ENCODE data around the gene OSBP.

OSBP gene

GRCh38 chr11:59615637-59616395, at the start of gene OSBP:
Gene OSBP, minus strand, starts transcription at chr11:59615774. Its CDS starts 110 bp downstream, at chr11:59615664.
- peak; percentile 100 for DNase-seq (ENCODE audit: low spot score)
- ChIA-PET POLR2A (ENCODE audit: low non-redundant PET) (no interaction called here), CTCF (no interaction called here)
- peak within 1 kb of the TSS; percentile 89 for H3K27ac ChIP-seq
- no peak for TF ChIP-seq CTCF (conservative IDR thresholded peaks at IDR 0.05; ENCODE audit: low read depth)

- TF ChIP-seq CTCF (conservative IDR thresholded peaks at IDR 0.05; ENCODE audit: low read depth) = no peak
- CTCF ChIA-PET = no interaction called here
- DNase-seq (ENCODE audit: low spot score) = no peak
- no peak overlapping the region for H3K27ac ChIP-seq
- POLR2A ChIA-PET (ENCODE audit: low non-redundant PET) = no interaction called here
Measured at GRCh38 chr11:59660621-59661020, 45.0 kb upstream of the OSBP start.

- ChIA-PET POLR2A (ENCODE audit: low non-redundant PET) (no interaction called here), CTCF (no interaction called here)
- no peak for TF ChIP-seq CTCF (conservative IDR thresholded peaks at IDR 0.05; ENCODE audit: low read depth)
- DNase-seq (ENCODE audit: low spot score) = no peak
- H3K27ac ChIP-seq = no peak overlapping the region
Measured at GRCh38 chr11:59659981-59660380, 44.4 kb upstream of the OSBP start.

- DNase-seq (ENCODE audit: low spot score) = no peak
- no peak for TF ChIP-seq CTCF (conservative IDR thresholded peaks at IDR 0.05; ENCODE audit: low read depth)
- POLR2A ChIA-PET (ENCODE audit: low non-redundant PET) = interaction anchor here (0.7 kb wide), 1 partner anchor 106 kb away, joined by 3 read pairs; no protein-coding TSS in a partner anchor
- CTCF ChIA-PET = no interaction called here
- H3K27ac ChIP-seq = no peak overlapping the region
Measured at GRCh38 chr11:59658036-59658435, 42.5 kb upstream of the OSBP start.

- ChIA-PET CTCF (interaction anchor here (0.6 to 0.7 kb wide), 2 partner anchors 121 to 519 kb away, joined by 3 to 4 read pairs; no protein-coding TSS in a partner anchor), POLR2A (ENCODE audit: low non-redundant PET) (no interaction called here)
- no peak for DNase-seq (ENCODE audit: low spot score)
- no peak for TF ChIP-seq CTCF (conservative IDR thresholded peaks at IDR 0.05; ENCODE audit: low read depth)
- H3K27ac ChIP-seq = no peak overlapping the region
Measured at GRCh38 chr11:59654893-59655292, 39.3 kb upstream of the OSBP start.

GRCh38 chr11:59647245-59647980, 31.8 kb upstream of the OSBP start:
- TF ChIP-seq CTCF (conservative IDR thresholded peaks at IDR 0.05; ENCODE audit: low read depth) = no peak
- no peak for DNase-seq (ENCODE audit: low spot score)
- POLR2A ChIA-PET (ENCODE audit: low non-redundant PET) = no interaction called here
- no peak overlapping the region for H3K27ac ChIP-seq
- CTCF ChIA-PET = interaction anchor here (0.6 kb wide), 1 partner anchor 95 kb away, joined by 3 read pairs; no protein-coding TSS in a partner anchor

Data from RWPE1 (cell line).